Lower leg skin (tissue), 4 donors: ENCODE measurements around the gene ELP6. TPM values are rescaled to one million over a fixed set of nuclear protein-coding genes. Genes with fewer than 3 reads are reported as not detected.

Experiments
- DNase-seq, 2 donors: peaks; one replicate each; pipeline ENCODE4 v3.0.0-alpha.2; 2019; ENCODE audit warnings: low spot score in 2 of 2
- H3K4me3 ChIP-seq: fragments of 200-600 bp; sonication (generic); 2 replicates; pipeline ENCODE4 v1.5.1; 2017; ENCODE audit warnings: mild to moderate bottlenecking, low read depth; ENCODE audit not compliant: poor library complexity, severe bottlenecking
- CTCF ChIP-seq, 3 donors: fragments of 450-650 bp; IDR thresholded peaks; one replicate each; pipeline ENCODE4 v1.5.1; 2016; ENCODE audit warnings: antibody characterized with exemption in 3 of 3, mild to moderate bottlenecking in 3 of 3, moderate library complexity in 2 of 3
- POLR2A ChIP-seq, 2 donors: fragments of 450-650 bp; IDR thresholded peaks; one replicate each; pipeline ENCODE4 v1.6.1; 2016 to 2017; ENCODE audit warnings: antibody characterized with exemption in 2 of 2, mild to moderate bottlenecking in 1 of 2, moderate library complexity in 1 of 2
- WGBS, 2 donors: methylation state at CpG; one replicate each; pipeline ENCODE4 v1.1.5; 2018; 5-methylcytosine and 5-hydroxymethylcytosine counted together
- intact Hi-C: fragments of 100-400 bp; cut with DNase I; formaldehyde crosslinking; loops from one replicate; pipeline ENCODE4 v1.15.0; 2023; ENCODE audit warnings: low total_unique reads
- total RNA-seq, 4 donors: library from RNA; depleted of rRNA; stranded (reverse); fragments of >200 nt; gene quantifications; one replicate each; pipeline ENCODE4 v1.1.0, GENCODE V29; 2016

ELP6 gene
- total RNA-seq, 4 donors from 2014 or later: 17.8 to 24.0 (median 19.4) TPM

GRCh38 chr3:47455806-47456452 is 57.6 kb downstream of the ELP6 start:
- DNase-seq: no peak
- no peak overlapping the region for H3K4me3 ChIP-seq
- 63 to 72% methylated on average over 3 of the region's 3 CpGs for WGBS, 2 donors
- TF ChIP-seq POLR2A (IDR thresholded peaks at IDR 0.05) (no peak), CTCF (IDR thresholded peaks at IDR 0.05) (no peak)
- intact Hi-C loops: no loop called here

- intact Hi-C loops: no loop called here
- no peak for TF ChIP-seq POLR2A (IDR thresholded peaks at IDR 0.05)
- no peak for TF ChIP-seq CTCF (IDR thresholded peaks at IDR 0.05)
- peak in 1 of 2 donors; percentile 57 for DNase-seq
- 58 to 83% methylated on average over 4 of the region's 4 CpGs for WGBS, 2 donors
- no peak overlapping the region for H3K4me3 ChIP-seq
These were observed 60.9 kb downstream of the ELP6 start for GRCh38 chr3:47452453-47453215.

Other genes with a start within 250 kb of the ELP6 start
- gene KIF9, start 230.9 kb downstream of the ELP6 start, total RNA-seq: 10 to 100 TPM in 3 of 4 donors, 1 to 10 TPM in 1; 6.1 to 14.7 (median 12.0) TPM
- gene KLHL18, start 230.8 kb downstream of the ELP6 start, total RNA-seq: 10 to 100 TPM; 32.7 to 51.0 (median 44.5) TPM
- 10 to 100 TPM; 34.3 to 49.6 (median 37.8) TPM for gene PTPN23, start 132.7 kb downstream of the ELP6 start, total RNA-seq
- 100 to 1,000 TPM; 100 to 188 (median 123) TPM for gene SCAP, start 37.8 kb downstream of the ELP6 start, total RNA-seq
- gene CSPG5, start 65.2 kb upstream of the ELP6 start, total RNA-seq: 1 to 10 TPM in 1 of 4 donors, under 1 TPM in 3; 0.30 to 3.2 (median 0.96) TPM